ENCODE measurements around the gene RPTOR. TPM values are rescaled to one million over a fixed set of nuclear protein-coding genes. Genes with fewer than 3 reads are reported as not detected.

The RPTOR gene
- total and polyA plus RNA-seq, 2 donors (not counting 3 experiments of a cell fraction or from before 2014, with no cell fraction given), result 10.7 to 41.8 TPM

DNA sequence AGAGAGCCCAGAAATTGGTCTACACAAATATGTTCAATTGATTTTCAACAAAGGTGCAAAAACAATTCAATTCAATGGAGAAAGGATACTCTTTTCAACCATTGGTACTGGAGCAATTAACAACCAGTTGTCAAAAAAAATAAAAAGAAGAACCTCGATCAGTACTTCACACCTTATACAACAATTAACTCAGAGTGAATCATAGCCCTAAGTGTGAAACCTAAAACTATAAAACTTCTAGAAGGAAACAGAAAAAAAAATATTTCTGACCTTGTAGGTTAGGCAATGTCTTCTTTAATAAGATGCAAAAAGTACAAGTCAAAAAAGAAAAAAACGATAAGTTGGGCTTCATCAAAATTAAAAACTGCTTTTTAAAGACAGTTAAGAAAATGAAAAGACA, 390.9 kb downstream of the RPTOR start:
- intact Hi-C loops (cut with micrococcal nuclease) (no loop called here), dilution Hi-C loops (cut with MboI; ENCODE audit: extremely low pct_ligation_motif_present, low sequenced_read_pairs) (no loop called here)
- ChIA-PET POLR2A (no interaction called here), CTCF (no interaction called here)
- no TSS peak for BruUV-seq (replicated peaks)
- no peak overlapping the region for H3K4me3 ChIP-seq (replicated peaks in 1 of 3; ENCODE audit: insufficient read depth in 1 of 3, low read depth in 1 of 3, low read length in 3 of 3)
- H3K27ac ChIP-seq (ENCODE audit: insufficient read depth, low read depth, low read length), result no peak overlapping the region
- H4K20me1 ChIP-seq (replicated peaks; ENCODE audit: control insufficient read depth, extremely low read depth, insufficient read depth, low read length), result no peaks in the 10 kb centered on the region
- H3K9ac ChIP-seq (replicated peaks; ENCODE audit: extremely low read depth, insufficient read depth, low read length), result no peak overlapping the region
- no peak overlapping the region for H3K4me2 ChIP-seq (ENCODE audit: insufficient read depth, low read length)
- FAIRE-seq, result no peak
- TF ChIP-seq POLR2AphosphoS5 (IDR thresholded peaks at IDR 0.05; ENCODE audit: insufficient read depth, low read depth, low read length), result no peak
- TF ChIP-seq EZH2 (IDR thresholded peaks at IDR 0.05; ENCODE audit: borderline replicate concordance, low read depth, low read length, severe bottlenecking), result no peak
- TF ChIP-seq, protein P1, sequence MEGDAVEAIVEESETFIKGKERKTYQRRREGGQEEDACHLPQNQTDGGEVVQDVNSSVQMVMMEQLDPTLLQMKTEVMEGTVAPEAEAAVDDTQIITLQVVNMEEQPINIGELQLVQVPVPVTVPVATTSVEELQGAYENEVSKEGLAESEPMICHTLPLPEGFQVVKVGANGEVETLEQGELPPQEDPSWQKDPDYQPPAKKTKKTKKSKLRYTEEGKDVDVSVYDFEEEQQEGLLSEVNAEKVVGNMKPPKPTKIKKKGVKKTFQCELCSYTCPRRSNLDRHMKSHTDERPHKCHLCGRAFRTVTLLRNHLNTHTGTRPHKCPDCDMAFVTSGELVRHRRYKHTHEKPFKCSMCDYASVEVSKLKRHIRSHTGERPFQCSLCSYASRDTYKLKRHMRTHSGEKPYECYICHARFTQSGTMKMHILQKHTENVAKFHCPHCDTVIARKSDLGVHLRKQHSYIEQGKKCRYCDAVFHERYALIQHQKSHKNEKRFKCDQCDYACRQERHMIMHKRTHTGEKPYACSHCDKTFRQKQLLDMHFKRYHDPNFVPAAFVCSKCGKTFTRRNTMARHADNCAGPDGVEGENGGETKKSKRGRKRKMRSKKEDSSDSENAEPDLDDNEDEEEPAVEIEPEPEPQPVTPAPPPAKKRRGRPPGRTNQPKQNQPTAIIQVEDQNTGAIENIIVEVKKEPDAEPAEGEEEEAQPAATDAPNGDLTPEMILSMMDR (IDR thresholded peaks at IDR 0.05; ENCODE audit: extremely low read depth in 1 of 2, insufficient read depth in 1 of 2, low read depth in 1 of 2, low read length in 2 of 2), result no peak
- TF ChIP-seq GATA2 (IDR thresholded peaks at IDR 0.05; ENCODE audit: insufficient read depth, insufficient read length, low read depth, low read length), result no peak
- TF ChIP-seq JUN (IDR thresholded peaks at IDR 0.05; ENCODE audit: borderline replicate concordance, insufficient read depth, insufficient read length, low read depth), result no peak
- TF ChIP-seq, protein P2, sequence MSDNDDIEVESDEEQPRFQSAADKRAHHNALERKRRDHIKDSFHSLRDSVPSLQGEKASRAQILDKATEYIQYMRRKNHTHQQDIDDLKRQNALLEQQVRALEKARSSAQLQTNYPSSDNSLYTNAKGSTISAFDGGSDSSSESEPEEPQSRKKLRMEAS (IDR thresholded peaks at IDR 0.05; ENCODE audit: insufficient read depth, insufficient read length), result no peak
- TF ChIP-seq FOS (IDR thresholded peaks at IDR 0.05; ENCODE audit: borderline replicate concordance, insufficient read depth, low read length), result no peak
- no peak for TF ChIP-seq MYC (IDR thresholded peaks at IDR 0.05; ENCODE audit: low read depth, low read length)
- TF ChIP-seq POLR2A (IDR thresholded peaks at IDR 0.05; ENCODE audit: low read depth, low read length), result no peak
- H3K79me2 ChIP-seq (ENCODE audit: control insufficient read depth, insufficient read depth, low read length), result no peaks in the 10 kb centered on the region
- H2AFZ ChIP-seq (ENCODE audit: low read depth, low read length), result no peak overlapping the region
- no peaks in the 10 kb centered on the region for H3K9me3 ChIP-seq (replicated peaks; ENCODE audit: control insufficient read depth, insufficient read depth, low read length)
- H3K36me3 ChIP-seq (ENCODE audit: control insufficient read depth in 2 of 2, extremely low read depth in 1 of 2, insufficient read depth in 2 of 2, low read length in 2 of 2), result no peaks in the 10 kb centered on the region
- no peaks in the 10 kb centered on the region for H3K4me1 ChIP-seq (ENCODE audit: control insufficient read depth, extremely low read depth, insufficient read depth, low read length)
- DNase-seq (ENCODE audit: low read depth, low spot score), result no peak
- H3K27me3 ChIP-seq (ENCODE audit: control insufficient read depth in 2 of 2, insufficient read depth in 2 of 2, low read length in 2 of 2), result no peaks in the 10 kb centered on the region
- H3K9me1 ChIP-seq (replicated peaks; ENCODE audit: control insufficient read depth, extremely low read depth, insufficient read depth, low read length), result no peaks in the 10 kb centered on the region

Measured in endothelial cell of umbilical vein (primary cell).